ENCODE results near the gene SPAG6.
"Not testable (repeated sequence)": the region's sequence is repeated elsewhere in the genome, so short reads cannot be mapped to it uniquely, and the experiment has no call there.

- TF ChIP-seq CTCF, POLR2A (IDR thresholded peaks at IDR 0.05): not testable (repeated sequence)
These were observed 61.6 kb downstream of the SPAG6 start for GRCh38 chr10:22406916-22407315.
